Vein endothelial cell (primary cell): ENCODE results near the gene KRT8. TPM values are rescaled to one million over a fixed set of nuclear protein-coding genes. Genes with fewer than 3 reads are reported as not detected.

Experiments
- total RNA-seq: library from RNA; depleted of rRNA; stranded (reverse); fragments of >200 nt; gene quantifications from 2 replicates; pipeline ENCODE4 v1.2.3, GENCODE V29; 2012

The KRT8 gene
- 12.5 and 21.6 TPM in 2 replicates for total RNA-seq

DNA sequence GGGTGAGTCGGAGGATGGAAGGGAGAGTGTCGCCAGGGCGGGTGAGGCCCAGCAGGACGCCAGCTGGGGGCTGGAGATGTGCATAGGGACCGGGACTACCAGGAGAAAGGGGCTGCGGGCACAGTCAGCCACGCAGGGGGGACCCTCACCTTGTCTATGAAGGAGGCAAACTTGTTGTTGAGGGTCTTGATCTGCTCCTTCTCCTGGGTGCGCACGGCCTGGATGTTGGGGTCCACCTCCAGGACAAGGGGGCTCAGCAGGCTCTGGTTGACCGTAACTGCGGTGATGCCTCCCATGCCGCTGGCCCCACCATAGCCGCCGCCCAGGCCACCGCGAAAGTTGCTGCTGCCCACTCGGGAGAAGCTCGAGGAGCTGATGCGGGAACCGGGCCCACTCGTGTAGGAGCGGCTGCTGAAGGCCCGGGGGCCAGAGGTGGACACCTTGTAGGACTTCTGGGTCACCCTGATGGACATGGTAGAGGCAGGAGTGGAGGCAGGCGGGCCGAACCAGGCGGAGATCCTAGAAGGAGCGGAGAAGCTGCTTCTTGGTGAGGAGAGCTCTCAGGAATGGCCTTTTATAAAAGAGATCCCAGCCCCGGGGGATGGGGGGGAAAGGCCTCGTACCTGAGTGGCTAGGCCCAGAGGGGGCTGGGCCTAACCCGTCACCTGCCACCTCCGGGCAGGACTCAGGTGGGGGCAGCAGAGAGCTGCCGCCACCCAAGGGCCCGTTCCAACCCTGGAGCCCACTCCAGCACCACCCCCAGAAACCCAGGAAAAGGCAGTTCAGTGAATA lies at the start of gene KRT8:
Gene KRT8 (minus strand): TSS at position 568 of the 792 bp plus-strand sequence. CDS start 95 bp downstream, at position 473.

DNA sequence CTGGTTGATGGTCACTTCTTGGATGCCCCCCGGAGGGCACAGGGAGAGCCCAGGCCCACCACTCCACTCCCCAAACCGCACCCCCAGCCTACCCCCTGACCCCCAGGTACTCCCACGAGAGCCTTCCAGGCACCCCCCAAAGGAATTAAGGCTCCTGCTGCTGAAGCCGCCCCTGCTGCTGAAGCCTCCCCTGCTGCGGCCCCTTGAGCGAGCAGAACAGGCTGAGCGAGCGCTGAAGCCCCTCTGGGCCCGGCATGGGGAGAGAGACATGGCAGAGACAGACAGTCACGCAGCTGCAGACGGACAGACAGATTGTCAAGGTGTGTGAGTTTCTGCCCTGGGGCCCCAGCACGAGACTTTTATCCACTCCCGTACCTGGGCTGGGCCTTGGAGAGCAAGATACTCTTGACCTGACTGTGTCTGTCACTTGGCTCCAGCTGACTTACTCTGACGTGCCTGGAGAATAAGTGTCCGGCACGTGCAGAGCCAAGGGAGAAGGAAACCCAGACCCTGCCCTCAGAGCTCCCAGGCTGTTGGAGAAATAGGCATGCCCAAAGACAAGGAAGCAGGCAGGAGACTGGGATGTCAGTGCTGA lies 56.1 kb downstream of the KRT8 start, which contains the start of gene KRT78:
Gene KRT78 (minus strand): TSS at position 334 of the 595 bp plus-strand sequence. CDS start 64 bp downstream, at position 270.

Other genes with a start within 250 kb of the KRT8 start
- gene KRT1, start 224.7 kb downstream of the KRT8 start, total RNA-seq, result not detected in 2 replicates
- gene KRT77, start 201.6 kb downstream of the KRT8 start, total RNA-seq, result not detected in 2 replicates
- gene KRT76, start 127.7 kb downstream of the KRT8 start, total RNA-seq, result not detected in 2 replicates
- gene KRT3, start 109.0 kb downstream of the KRT8 start, total RNA-seq, result not detected in 2 replicates
- not detected in 2 replicates for gene KRT4, start 91.0 kb downstream of the KRT8 start, total RNA-seq
- not detected in 2 replicates for gene KRT79, start 70.8 kb downstream of the KRT8 start, total RNA-seq
- gene KRT78, start 56.1 kb downstream of the KRT8 start, total RNA-seq, result not detected in 2 replicates
- 282 and 365 TPM in 2 replicates for gene KRT18, start 44.0 kb upstream of the KRT8 start, total RNA-seq
- gene EIF4B, start 101.4 kb upstream of the KRT8 start, total RNA-seq, result 1,037 and 1,409 TPM in 2 replicates
- 50.4 and 54.2 TPM in 2 replicates for gene TNS2, start 145.0 kb upstream of the KRT8 start, total RNA-seq
- 23.0 and 28.7 TPM in 2 replicates for gene SPRYD3, start 174.3 kb upstream of the KRT8 start, total RNA-seq
- gene IGFBP6, start 192.6 kb upstream of the KRT8 start, total RNA-seq, result 8.2 and 8.5 TPM in 2 replicates
- gene SOAT2, start 198.4 kb upstream of the KRT8 start, total RNA-seq, result not detected in 2 replicates